Skeletal muscle cell (primary cell): ENCODE results near the gene FBXW5.

Experiments
- DNase-seq: peaks from one replicate; pipeline ENCODE4 v3.0.0-alpha.2; 2010; ENCODE audit warnings: low read depth
- H3K4me3 ChIP-seq: 2 replicates; pipeline ENCODE4 v1.5.1; 2011; ENCODE audit warnings: low read depth, mild to moderate bottlenecking, control low read depth, low read length, moderate library complexity

FBXW5 gene

DNA sequence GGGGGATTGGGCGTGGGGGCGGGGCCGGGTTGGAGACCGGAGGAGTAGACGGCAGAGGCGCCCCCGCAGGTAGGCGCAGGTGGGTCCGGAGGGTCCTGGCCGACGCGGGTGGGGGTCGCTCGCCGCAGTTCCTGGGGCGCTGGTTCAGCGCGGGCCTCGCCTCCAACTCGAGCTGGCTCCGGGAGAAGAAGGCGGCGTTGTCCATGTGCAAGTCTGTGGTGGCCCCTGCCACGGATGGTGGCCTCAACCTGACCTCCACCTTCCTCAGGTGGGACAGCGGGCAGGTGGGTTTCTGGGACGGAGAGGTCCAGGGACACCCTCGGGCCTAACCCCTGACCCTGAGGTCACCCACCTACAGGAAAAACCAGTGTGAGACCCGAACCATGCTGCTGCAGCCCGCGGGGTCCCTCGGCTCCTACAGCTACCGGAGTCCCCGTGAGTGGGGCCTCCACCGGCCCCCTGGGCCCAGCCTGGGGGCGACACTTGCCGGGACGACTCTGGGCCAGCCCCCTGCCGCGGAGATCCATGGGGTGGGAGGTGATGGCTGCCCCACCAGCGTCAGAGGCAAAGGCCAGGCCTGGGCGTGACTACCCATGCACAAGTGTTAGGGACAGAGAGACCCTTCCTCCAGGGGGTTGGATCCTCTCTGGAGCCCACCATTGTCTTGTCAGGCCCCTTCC is 34.5 kb upstream of the FBXW5 start:
- no peak for DNase-seq
- H3K4me3 ChIP-seq: no peak overlapping the region

DNA sequence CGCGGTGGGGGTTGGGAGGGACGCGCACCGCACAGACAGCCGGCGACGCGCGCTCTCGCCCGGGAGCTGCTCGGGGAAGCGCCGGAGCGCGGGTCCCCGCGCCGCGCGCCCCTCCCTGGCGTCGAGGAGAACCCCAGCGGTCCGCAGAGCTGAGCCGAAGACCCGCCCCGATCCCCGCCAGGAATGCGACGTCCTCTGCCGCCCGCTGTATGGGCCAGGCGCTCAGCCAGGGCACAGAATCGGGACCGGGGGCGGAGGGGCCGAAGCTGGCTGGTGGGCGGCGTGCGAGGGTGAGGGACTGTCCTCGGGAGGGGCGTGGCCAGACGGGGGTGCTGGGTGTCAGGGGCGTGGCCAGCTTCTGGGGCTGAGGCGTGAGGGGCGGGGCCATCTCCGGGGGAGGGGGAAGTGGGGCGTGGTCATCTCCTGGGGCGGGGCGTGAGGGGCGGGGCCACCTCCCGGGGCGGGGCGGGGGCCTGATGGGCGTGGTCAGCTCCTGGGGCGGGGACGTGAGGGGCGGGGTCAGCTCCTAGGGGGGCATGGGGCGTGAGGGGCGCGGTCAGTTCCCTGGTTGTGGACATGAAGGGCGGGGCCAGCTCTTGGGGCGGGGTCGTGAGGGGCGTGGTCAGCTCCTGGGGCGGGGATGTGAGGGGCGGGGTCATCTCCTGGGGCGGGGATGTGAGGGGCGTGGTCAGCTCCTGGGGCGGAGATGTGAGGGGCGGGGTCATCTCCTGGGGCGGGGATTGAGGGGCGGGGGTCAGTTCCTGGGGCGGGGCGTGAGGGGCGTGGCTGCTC is 33.7 kb upstream of the FBXW5 start:
- DNase-seq: no peak
- peak overlapping the region; percentile 60 for H3K4me3 ChIP-seq

DNA sequence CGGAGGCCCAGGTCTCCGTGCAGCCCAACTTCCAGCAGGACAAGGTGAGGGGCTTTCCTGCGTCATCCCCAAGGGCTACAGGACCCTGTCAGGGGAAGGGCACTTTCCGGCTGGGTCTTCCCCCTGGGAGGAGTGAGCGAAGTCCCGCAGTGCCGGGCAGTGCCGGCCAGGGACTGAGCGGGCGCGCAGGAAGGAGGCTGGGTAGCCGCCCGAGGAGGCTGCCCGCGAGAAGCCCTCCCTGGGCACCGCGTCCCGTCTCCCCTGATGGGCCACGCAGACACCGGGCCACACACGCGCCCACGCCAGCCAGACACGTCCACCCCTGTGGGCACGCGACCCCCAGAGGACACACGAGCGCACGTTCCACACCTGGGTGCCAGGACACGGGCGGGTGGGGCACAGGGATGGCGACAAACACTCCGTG is 33.1 kb upstream of the FBXW5 start:
- DNase-seq: no peak
- H3K4me3 ChIP-seq: peak overlapping the region; percentile 60

DNA sequence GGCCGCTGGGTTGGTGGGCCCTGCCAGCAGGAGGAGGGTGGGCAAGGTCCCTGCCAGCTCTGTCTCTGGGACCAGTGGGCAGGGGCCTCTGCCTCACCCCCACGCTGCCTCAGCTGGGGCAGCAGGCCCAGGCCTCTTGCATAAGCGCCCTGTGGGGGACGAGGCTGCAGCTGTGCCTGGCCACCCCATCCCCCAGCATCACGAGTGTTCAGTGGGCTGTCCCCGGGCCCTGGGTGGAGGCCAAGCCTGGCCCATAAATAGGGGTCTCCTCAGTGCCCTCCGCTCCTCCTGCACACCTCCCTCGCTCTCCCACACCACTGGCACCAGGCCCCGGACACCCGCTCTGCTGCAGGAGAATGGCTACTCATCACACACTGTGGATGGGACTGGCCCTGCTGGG is 32.7 kb upstream of the FBXW5 start, which contains the start of gene PTGDS:
Gene PTGDS (plus strand): TSS at position 282 of the 400 bp plus-strand sequence. CDS start 75 bp downstream, at position 357.
- no peak for DNase-seq
- peak within 1 kb of the TSS; percentile 60 for H3K4me3 ChIP-seq

DNA sequence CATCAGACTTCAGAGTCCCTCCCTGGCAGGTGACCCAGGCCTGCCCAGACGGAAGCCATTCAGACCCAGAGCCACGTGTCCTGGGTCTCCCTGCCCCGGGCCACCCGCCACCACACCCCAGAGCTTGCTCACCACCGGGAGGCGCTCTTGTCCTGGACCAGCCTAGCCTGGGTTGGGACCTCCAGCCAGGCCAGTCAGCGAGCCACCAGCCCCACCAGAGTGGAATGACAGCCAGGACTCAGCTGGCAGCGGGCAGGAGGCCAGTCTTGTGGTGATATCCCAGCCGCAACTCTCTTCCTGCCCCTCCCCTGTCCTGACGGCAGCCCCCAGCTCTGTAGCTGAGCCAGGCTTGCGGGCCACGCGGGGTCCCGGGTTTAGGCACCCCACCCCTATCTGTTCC is 31.1 kb upstream of the FBXW5 start:
- DNase-seq: no peak
- no peak overlapping the region for H3K4me3 ChIP-seq

DNA sequence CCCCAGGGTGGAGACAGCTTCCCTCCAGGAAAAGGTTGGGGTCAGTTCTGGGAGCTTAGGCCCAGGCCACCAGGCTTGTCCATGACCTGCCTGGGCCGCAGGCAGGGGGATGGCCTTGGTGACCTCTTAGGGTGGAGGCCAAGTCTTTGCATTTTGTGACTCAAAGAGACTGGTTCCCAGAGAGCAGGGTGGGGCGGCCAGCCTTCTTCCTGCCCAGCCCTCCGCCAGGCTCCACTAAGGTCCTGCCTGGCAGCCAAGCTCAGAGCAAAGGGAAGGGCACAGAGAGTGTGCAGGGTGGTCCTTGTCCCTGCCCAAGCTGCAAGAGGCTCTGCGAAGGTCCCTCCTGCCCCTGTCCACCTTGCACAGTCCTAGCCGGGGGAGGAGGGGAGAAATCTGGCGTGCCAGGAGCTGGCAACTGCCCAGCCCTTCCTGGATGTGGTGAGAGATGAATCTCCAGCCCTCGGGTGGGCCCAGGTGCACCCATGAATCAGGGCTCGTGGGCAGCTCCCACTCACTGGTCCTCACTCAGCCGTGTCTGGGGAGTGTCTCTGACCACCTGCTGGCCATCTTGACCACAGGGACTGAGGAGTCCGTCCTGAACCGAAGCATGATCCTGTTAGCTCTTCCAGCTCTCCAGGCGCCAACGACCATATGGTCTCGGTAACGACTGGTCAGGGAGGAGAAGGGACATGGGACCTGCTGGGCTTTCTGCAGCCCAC is 30.4 kb upstream of the FBXW5 start:
- DNase-seq: no peak
- no peak overlapping the region for H3K4me3 ChIP-seq

DNA sequence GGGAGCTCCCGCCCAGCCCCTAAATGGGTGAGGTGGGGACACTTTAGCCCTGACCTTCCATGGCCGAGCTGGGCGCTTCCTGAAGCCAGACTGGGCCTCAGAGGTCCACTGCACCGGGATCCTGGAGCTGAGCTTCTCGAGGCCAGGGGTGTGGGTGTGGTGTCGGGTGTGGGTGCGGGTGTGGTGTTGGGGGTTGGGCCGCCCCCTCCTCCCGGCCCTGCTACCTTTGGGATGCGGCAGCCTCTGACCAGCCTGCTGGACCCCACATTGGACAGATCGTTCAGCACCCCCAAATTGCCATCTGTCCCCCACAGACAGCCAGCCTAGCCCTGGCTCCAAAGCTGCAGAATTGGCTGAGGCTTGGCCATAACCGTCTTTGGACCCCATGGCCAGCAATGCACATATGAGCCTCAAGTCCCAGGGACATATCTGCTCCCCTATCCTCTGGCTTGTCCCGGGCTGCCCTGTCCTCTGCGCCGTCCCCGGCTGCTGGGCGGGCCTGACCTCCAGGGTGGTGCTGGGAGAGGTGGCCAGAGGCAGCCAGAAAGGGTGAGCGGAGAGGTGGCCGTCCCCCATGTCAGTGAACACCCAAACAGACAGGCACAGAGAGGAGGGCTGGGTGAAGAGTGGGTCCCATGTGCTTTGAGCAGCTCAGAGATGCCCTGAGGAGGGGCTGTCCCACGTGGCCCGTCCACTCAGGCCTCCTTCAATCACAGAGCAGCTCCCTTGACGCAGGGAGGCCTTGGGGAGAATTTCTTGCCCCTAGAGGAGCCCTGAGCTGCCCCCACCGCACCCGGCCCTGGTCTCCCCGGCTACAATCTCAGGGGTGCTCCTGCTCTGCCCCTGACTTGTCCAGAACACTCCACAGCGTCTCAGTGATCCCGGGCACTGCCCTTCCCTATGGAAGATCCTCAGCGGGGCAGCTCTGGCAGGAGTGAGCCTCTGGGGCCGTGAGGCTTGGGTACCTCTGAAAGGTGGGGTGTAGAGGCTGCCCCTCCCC is 29.4 kb upstream of the FBXW5 start:
- H3K4me3 ChIP-seq: no peak overlapping the region
- DNase-seq: no peak

DNA sequence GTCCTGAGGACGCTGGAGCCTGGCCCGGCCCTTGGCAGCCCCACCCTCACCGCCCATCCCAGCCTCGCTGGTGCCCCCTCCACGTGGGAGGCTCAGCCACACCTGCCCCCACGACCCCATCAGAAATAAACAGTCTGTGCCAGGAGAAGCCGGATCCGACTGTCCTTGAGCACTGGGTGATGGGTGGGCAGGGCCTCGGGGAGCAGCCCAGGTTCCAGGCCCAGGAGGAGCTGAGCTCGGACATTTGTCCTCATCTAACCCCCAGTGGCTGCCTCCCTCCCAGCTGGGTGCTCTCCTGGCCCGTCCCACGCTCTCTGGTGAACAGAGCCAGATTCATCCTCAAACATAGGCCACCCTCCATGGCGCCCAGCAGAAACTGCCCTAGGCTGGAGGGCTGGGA is 28.2 kb upstream of the FBXW5 start:
- no peak for DNase-seq
- H3K4me3 ChIP-seq: no peak overlapping the region

DNA sequence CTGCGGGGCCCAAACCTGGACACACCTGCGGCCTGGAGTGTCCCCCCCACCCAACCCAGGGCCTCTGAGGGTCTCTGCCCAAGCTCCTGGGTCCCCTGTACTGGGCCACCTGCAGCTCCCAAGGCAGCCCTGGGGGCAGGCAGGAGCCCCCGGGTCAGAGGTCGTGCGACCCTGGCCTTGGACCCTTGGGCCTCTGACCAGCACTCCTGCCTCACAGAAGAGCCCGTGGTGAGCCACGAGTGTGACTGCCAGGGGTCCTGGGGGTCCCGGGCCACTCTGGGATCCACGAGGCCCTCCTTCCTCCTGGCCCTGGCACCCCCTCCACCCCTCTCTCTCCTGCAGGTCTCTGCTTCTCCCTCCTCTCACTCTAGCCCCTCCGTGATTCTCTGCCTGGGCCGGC is 27.8 kb upstream of the FBXW5 start:
- DNase-seq: no peak
- H3K4me3 ChIP-seq: no peak overlapping the region

DNA sequence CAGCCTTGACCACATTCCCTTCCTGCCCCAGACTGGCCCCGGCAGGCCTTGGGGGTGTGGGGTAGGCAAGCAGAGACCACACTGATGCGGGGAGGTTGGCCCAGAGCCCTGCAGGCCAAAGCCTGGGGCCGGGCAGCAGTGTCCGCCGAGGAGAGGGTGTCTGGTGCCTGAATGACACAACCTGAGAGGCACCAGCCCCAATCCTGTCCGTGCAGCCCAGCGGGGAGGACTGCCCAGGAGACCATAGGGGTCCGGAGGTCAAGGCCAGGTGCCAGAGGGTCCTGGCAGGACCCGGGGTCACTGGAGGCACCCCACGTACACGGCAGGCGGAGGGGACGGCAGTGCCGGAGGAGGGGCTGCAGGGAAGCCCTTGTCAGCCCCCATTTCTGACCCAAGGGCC is 27.2 kb upstream of the FBXW5 start:
- no peak for DNase-seq

DNA sequence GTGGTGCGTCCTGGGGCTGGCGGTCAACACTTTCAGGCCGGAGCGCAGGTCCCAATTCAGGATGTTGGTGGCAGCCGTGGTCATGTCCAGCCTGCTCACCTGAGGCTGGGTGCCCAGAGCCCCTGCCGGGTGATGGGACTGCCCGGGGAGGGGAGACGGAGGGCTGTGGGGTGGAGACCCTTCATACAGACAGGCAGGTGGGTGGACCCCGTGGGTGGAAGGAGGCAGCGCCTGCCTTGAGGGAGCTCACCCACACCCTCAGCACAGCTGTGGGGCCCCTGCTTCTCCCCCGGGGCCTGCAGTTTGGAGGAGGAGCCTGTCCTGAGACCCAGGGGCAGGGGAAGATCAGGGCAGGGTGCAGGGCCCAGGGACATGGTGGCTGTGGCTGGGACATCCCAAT is 25.8 kb upstream of the FBXW5 start:
- DNase-seq: no peak
- no peak overlapping the region for H3K4me3 ChIP-seq

More for the DNA sequence above, 27.2 kb upstream of the FBXW5 start:
- H3K4me3 ChIP-seq: no peak overlapping the region

DNA sequence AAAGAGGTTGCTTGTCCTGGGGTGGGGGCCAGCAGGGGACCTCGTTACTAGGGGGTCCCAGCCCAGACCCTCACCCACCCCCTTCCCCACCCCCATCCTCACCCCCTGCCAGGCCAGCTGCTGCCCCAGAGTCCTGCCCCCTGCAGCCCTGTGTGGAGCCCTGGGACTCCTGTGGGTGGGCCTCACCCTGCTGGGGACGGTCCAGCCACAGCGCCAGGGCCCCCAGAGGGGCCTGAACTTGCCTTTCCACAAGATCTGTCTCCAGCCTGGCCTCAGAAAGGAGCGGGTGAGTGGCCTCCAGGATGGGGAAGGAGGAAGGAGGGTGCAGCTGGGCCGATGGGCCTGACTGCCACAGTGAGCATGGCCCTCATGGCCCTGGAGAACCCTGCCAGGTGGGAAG is 25.2 kb upstream of the FBXW5 start:
- no peak for DNase-seq
- no peak overlapping the region for H3K4me3 ChIP-seq

DNA sequence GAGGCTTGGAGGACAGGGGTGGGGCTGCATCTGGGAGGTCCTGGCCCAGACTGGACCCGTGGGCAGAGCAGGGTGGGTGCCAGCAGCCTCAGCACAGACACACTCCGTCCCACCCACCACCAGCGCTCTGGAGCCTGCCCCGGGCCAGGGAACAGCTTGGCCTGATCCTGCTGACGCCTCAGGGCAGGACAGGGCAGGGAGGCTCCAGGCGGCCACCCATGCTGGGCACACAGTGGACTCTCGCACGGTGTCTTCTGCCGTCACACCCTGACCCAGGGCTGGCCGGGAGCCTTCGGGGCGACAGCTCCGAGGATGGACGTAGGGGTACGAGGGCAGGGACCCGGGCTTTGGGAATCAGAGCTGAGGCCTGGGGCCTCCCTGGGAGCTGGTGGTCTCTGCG is 24.6 kb upstream of the FBXW5 start:
- no peak overlapping the region for H3K4me3 ChIP-seq
- no peak for DNase-seq

DNA sequence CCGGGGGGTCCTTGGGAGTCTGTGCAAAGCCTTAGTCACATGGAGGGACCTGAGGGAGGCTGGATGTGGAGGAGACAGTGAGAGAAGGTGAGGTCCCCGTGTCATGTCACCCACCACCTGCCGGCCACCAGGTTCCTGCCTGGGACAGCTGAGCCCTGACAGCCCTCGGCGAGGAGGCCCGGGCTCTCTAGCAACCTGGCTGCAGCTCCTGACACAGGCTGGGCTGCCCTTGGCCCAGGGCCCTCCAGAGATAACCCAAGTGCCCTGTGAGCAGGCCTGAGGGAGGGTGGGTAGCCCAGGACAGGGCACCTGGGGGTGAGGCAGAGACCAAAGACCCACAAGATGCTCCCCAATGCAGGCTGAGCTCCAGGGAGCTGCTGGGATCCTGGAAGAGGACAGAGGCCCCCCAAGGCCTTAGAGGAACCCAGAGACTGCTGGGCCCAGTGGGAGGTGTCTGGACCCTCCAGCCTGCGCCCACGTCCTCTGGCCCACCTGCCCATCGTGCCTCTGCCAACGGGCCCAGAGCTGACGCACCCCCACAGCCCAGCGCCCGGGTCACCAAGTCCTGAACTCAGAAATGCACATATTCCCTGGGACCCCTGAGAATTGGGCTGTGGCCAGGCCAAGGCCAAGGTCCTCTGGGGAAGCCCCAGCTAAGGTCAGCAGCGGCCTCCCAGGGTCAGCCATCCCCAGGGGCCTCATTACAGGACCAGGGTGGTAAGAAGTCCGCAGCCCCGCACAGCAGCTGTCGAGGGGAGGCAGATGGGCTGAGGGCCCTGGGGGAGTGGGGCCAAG is 24.0 kb upstream of the FBXW5 start:
- no peak overlapping the region for H3K4me3 ChIP-seq
- DNase-seq: no peak

DNA sequence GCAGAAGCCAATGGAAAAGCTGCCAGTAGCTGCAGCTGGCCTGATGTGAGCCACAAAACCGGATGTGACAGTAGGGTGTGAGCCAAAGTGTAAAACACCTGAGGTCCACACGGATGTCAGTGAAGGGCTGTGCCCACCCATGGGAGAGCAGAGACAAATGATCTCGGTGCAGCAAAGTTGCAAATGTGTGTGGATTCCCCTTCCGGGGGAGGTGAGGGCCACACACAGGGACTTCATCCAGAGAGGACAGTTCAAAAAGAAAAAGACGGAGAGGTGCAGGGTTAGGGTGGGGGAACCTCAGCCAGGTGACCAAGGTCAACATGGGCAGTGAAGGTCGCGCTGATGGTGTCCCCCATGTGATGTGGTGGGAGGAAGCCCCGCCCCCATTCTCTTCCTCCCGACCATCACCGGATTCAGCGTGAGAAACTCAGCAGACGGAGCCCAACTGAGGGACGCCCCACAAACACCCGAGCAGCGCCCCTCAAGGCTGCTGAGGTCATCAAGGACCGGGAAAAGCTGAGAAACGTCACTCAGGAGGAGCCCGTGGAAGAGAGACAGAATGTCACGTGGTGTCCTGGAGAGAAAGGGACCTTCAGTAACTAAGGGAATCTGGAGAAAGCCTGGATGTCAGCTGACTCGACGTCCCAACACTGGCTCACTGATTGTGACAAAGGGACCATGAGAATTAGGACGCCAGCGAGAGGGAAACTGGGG is 21.4 kb upstream of the FBXW5 start:
- H3K4me3 ChIP-seq: no peak overlapping the region
- no peak for DNase-seq

DNA sequence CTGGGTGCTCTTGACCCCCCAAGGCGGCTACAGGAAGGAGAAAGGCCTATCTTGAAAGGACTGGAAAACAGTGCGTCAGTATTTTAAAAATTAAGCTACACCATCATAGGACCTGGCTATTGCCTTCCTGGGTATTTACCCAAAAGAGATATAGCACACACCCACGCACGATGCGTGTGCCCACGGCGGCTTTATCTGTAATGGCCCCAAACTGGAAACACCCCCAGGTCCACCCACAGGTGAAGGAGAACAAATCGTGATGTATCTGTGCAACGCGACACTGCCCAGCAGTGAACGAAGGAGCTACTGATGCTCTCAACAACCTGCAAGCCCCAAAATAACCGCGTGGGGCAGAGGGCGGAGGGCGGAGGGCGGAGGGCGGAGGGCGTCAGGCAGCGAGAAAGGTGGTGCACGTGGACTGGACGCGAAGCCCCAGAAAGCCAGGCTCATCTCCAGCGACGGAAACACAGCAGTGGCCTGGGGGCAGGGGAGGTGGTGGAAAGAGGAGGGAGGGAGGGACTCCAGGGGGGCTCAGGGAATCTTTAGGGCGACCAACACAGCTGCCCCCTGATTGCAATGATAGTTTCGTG is 20.4 kb upstream of the FBXW5 start:
- no peak overlapping the region for H3K4me3 ChIP-seq
- no peak for DNase-seq

DNA sequence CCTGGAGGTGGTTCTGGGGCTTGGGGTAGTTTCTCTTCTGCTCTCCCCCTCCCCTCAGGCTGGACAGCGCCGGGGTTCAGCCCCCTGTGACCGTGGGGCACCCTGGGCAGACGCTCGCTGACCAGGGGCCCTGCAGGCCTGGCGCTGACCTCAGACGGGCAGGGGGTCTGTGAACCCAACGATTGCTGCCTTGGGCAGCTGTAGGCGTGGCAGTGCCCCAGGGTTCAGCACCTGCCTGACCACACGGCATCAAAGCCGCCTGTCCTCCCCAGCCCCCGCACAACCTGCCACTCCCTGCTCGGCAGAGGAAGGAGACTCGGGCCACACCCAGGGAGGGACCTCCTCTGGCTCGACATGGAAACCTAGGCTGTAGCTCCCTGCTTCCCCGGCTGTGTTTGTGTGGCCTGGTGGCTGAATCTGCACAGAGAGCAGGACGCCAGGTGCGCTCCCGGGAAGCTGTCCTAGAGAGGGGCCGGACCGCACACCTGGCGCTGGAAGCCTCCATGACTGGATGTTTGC is 19.7 kb upstream of the FBXW5 start:
- no peak for DNase-seq
- H3K4me3 ChIP-seq: no peak overlapping the region
